DMS 273 (cell line): ENCODE measurements around the gene NACC1.
A peak's percentile ranks its signal among the peaks of the same experiment; 100 is the strongest.

ENCODE experiments used
- DNase-seq: peaks from one replicate; lab custom pipeline; 2025; ENCODE audit not compliant: unreplicated experiment; lab: John Stamatoyannopoulos, UW

NACC1 gene

GRCh38 chr19:13087795-13088537, 30.1 kb upstream of the NACC1 start:
- DNase-seq, result no peak

GRCh38 chr19:13089139-13089856, 28.8 kb upstream of the NACC1 start:
- peak; percentile 78 for DNase-seq

- DNase-seq, result no peak
Observed at GRCh38 chr19:13089857-13090507, 28.1 kb upstream of the NACC1 start.

GRCh38 chr19:13090511-13091231, 27.4 kb upstream of the NACC1 start:
- no peak for DNase-seq

- DNase-seq, result peak; percentile 79
Observed at GRCh38 chr19:13091400-13092157, 26.5 kb upstream of the NACC1 start.

GRCh38 chr19:13092158-13092543, 25.9 kb upstream of the NACC1 start:
- no peak for DNase-seq

GRCh38 chr19:13092606-13093235, 25.3 kb upstream of the NACC1 start:
- DNase-seq, result no peak

GRCh38 chr19:13093407-13094105, 24.5 kb upstream of the NACC1 start:
- peak; percentile 92 for DNase-seq

GRCh38 chr19:13094106-13094504, 24.0 kb upstream of the NACC1 start:
- DNase-seq, result peak; percentile 41

GRCh38 chr19:13094771-13095392, 23.2 kb upstream of the NACC1 start:
- DNase-seq, result peak; percentile 47

GRCh38 chr19:13095393-13095784, 22.7 kb upstream of the NACC1 start:
- DNase-seq, result no peak

GRCh38 chr19:13095934-13096927, 21.8 kb upstream of the NACC1 start:
- DNase-seq, result no peak

GRCh38 chr19:13097033-13097462, 21.0 kb upstream of the NACC1 start:
- no peak for DNase-seq

- no peak for DNase-seq
Observed at GRCh38 chr19:13097463-13098258, 20.4 kb upstream of the NACC1 start.

GRCh38 chr19:13098277-13099072, 19.6 kb upstream of the NACC1 start:
- no peak for DNase-seq
